ENCODE results near the gene VPS18.

Gene VPS18

DNA sequence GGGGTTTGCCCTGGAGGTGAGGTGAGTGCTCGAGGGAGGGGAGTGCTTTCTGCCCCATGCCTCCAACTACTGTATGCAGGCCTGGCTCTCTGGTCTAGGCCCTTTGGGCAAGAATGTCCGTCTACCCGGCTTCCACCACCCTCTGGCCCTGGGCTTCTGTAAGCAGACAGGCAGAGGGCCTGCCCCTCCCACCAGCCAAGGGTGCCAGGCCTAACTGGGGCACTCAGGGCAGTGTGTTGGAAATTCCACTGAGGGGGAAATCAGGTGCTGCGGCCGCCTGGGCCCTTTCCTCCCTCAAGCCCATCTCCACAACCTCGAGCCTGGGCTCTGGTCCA lies 44.3 kb downstream of the VPS18 start:
- DNase-seq = no peak

DNA sequence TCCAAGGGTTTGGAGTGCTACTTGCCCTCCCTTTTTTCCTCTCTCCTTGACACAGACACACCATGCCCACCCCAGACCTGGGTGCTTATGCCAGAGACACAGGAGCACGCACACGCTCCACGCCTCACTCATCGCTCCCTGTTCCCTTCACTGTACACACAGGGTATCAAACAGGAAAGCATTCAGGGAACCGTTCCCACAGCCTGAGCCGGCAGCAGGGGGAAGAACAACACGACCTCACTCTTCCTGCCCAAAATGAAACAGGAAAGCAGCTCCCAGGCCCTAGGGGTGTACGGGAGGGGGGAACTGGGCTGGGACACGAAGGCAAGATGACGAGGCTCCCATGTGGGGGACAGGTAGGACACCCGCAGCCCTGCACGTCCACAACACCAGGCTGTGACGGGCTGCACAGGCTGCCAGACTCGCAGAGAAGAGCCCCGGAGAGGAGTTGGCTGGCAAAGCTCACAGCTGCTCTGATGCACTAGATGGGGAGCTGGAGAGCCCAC lies 46.1 kb downstream of the VPS18 start:
- no peak for DNase-seq

DNA sequence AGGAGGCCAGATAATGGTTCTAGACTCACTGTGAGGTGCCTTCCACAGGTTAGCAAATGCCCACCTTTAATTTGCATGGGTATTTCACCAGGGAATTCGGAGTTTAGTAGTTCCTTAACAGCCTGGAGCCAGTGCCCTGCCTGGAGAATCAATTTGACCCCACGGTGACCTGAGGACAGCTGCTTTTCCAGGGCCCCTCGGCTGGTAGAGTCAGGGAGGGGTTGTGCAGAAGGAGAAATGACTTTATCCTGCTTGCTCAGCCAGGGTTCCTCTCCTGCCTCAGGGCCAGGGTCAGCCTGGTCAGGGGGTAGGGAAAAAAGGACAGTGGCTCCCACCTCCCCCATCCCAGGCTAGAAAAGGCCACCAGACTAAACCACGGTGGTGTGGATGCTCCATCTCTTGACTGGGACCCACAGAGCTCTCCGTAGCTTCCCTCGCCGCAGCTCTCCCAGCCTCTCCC lies 46.8 kb downstream of the VPS18 start:
- no peak for DNase-seq

DNA sequence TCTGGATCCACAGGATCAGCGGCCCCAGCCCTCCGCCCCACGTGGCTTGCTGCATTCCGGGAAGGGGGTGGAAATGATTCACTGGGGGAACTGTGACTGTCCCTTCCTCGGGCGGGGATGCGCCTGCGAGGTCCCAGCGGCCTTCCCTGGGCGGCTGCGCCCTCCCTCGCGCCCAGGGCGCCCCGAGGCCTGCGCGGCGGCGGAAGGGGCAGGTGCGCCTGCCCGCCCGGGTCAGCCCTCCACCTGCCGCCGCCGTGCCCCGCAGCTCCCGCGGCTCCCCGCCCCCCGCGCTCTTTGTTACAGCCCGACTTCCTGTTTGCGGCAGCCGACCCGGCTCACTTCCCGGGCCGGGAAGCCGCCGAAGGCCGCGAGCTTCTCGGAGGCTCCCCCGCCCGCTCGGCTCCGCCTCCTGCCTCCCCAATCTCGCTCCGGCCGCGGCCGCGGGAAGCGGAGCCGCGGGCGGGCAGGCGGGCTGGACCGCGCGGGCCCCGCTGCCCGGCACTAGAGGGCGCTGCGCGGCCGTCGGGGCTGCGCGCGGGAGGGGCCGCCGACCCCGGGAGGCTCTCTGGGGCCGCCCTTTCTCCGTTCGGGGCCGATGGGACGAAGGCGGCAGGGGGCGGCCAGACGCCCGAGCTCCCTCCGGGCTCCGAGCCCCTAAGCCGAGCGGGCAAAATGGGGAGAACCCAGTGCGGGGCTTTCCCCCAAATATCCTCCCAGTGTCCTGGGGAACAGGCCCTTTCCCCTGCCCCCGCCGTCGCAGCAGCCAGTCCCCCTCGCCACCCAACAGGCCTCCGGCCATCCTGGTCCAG lies 47.5 kb downstream of the VPS18 start:
- no peak for DNase-seq

DNA sequence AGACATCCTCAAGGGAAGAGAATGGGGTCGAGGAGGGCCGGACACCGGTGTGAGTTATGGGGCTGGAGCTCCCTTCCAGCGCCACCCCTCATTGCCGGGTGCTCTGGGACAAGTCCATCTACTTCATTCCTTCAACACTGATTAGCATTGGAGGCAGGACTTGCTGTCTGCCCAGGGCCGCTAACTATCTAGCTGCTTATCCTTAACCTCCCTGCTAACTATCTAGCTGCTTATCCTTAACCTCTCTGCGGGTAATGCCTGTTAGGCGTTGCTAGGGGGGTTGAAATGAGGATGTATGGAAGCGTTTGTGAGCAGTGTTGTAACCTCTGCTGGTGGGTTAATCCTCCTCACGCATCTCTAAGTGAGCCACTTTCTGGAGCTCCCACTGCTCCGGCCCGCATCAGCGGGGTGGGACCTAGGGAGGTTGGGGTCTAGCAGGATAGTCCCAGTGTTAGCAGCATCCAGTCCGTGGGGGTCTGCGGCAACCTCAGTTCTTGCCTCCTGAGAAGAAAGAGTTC lies 48.1 kb downstream of the VPS18 start:
- no peak for DNase-seq

DNA sequence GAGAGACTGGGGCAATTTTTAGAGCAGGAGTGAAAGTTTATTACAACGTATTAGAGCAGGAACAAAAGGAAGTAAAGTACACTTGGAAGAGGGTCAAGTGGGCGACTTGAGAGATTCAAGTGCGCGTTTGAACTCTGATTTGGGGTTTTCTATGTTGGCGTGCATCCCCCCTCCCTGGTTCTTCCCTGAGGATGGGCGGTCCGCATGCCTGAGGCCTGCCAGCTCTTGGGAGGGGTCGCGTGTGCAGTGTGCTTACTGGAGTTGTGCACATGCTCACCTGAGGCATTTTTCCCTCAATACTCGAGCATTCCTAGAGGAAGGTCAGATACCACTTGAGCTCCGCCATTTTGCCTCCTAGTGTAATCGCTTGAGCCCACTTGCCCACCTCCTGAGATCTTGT lies 48.6 kb downstream of the VPS18 start:
- no peak for DNase-seq

DNA sequence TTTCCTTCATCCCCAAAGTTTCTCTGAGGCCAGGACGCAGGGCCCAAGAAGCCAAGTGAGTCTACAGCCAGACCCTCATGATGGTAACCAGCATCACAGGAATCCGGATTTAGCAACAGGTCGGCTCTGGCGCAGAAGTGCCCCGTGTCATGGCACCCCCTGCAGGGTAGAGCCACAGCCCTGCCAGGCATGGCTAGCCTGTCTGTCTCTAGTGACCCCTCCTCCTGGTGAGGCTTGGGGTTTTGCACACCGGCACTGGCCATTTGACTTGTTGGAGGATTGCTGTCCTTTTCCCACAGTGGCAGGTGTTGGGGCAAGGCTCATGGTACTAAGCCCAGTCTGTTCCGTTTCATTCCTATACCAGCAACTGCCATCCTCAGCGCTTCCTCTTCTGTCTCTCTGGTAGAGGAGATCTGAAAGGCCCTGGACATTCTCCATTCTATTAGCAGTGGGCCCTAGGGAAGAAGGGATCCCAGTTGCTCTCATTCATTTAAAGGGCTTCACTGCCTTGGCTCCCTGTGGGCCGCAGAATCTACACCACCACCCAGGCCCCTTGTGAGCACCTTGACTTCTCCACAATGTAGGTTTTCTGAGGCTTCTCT lies 49.6 kb downstream of the VPS18 start:
- no peak for DNase-seq

DNA sequence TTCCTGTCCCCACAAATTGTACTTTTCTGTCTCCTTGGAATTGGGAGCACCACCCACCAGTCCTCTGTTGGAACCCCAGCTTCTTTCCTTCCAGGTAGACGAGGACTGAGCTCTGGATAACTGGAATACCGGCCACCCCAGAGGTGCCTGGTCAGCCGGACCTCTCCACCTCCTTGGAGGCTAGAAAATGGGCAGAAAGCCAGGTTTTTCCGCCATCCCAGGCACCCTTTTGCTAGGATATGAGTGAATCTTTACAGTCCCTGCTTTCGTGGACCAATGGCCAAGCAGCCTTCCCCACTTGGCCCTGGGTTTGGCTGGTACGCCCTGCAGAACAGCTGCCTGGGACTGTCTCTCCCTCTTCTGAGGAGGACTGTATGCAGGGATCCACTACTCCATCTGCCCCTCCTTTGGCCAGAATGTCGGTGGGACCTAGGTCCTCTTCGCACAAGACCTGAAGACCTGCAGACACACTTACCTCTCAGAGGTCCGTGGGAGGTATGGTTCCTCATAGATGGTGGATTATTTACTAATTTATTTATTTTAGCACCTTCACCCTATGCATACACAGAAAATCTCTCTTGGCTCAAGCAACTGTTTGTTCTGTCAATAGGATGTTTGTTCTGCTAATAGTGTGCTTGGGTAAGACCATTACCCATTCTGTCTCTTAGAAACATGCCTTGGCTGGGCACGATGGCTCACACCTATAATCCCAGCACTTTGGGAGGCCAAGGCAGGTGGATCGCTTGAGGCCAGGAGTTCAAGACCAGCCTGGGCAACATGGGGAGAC lies 50.5 kb downstream of the VPS18 start:
- DNase-seq = no peak

DNA sequence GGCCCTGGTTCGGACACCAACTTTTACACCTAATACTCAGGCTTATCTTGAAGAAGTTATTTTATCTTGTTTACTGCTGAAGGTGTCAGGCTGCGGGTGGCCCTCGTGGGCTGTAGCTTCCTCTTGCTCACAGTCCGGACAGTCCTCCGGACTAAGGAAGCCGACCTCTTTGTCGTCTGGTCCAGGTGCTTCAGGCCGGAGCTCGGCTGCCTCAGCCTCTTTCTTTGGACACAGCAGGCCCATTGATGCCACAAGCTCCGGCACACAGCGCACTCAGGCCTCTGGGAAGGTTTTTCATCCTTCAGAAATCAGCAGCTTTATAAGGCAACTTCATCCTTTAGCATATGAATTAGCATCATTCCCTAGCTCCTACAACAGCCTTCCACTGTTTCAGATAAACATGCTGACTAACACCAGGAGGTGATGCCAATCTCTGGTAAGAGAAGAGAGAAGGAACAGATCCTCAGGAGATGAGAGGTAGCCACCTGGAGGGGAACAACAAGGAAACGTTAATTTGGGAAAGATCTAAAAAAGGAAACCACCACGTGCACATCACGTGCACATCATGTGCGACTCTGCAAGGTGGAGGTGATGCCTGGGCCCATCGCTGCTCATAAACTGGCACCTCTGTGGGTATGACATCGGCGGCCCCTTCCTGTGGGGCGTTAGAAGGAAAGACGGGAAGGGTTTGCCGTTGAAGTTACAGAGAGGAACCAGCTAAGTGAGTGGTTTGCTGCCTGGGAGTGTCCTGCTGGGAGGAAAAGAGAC lies 54.6 kb downstream of the VPS18 start:
- DNase-seq = no peak

DNA sequence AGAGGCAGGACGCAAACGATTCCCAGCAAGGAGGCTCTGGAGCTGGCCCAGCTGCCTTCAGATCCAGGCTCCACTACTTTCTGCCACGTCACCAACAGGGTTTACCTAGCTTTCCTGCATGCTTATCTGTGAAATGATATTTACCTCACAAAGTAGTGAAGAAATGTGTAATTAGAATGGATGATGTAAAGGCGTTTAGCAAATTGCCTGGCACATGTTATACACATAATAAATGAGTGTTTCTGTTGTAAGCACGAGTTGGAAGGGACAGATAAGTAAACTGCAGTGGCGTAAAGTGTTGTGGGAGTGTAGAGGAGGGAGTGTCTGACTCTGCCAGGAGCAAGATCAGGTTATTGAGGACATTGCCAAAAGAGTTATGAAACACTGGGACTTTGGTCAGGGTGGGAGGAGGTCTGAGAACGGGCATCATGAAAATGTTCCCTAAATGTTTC lies 55.5 kb downstream of the VPS18 start:
- no peak for DNase-seq

DNA sequence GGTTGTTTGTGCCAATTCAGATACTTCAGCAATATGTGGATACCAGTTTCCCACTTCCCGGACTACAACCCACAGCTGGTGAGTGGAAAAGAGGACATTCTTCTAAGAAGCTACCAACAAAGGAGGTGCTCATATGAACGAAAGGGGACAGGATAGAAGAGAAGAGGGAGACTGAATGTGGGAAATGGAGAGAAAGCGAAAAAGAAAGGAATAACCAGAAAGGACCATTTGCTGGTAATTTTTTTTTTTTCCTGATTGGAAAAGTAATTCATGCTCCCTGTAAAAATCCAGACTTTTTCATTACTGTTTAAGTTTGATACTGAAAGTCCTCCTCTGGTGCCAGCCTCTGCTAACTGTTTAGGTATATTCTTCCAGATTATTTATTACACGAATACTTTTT lies 57.5 kb downstream of the VPS18 start:
- DNase-seq = no peak

DNA sequence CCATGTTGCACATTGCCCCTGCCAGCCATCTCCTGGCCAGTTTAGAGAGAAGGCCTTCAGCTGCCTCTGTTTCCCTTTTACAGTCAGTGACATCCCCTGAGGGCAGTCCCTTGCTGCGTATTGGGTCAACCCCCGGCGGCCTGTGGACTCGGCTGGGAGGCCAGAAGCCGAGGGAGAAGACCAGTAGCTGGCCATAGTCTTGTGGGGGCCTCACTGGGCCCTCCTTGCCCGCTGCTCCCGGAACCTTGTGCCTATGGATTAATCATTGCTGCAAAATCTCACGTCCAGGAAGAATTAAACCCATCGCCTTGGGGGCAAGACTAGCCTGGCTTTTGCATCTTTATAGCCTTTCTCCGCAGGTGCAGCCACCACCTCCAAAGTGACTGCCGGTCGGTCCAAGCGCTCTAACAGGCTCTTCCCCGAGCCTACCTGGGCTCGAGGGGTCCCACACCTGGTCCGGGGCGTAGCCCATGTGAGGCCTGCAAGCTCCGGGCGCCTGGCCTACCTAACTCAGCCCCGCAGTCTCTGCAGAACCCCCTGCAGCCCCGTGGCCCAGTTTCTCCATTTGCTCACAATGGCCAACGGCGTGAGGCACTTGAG lies 58.2 kb downstream of the VPS18 start:
- DNase-seq = no peak

DNA sequence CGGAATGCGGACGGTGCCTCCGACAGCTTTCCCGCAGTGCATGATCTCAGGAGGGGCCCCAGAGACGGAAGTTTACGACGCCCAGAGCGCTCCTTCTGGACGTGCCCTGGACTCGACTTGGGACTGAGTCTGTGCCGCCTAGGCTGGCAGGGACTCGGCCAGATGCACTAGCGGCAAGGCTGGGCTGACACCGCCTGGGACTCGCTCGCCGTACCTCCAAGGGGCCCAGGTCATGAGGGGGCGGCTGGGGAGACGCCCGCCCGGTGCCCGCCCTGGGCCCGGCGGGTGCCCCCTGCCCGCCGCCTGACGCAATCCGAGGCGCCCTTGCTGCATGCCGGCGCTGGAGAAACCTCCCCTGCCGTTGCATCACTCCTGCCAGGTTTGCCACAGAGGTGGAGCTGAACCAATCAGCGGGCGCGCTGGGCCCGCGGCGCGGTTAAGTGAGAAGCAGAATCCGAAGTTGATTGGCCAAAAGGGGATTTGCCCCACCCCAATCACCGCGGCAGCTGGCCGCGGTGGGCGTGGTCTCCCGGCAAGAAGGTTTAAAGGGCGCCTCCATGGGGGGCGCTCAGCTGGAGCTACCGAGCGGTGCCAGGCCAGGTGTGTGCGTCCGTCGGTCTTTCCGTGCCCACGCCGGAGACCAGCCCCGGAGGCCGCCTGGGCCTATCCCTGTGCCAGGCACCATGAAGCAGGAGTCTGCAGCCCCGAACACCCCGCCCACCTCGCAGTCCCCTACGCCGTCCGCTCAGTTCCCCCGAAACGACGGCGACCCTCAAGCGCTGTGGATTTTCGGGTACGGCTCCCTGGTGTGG lies 58.9 kb downstream of the VPS18 start, which contains the start of gene CHAC1:
CHAC1 (plus strand) TSS at position 571 of the 812 bp plus-strand sequence; CDS start at position 684, 113 bp downstream.
- DNase-seq = peak; percentile 82

All from NCI-H446 treated with DMSO at 0.1 percent for 48 hours (cell line).